Measurements from ENCODE around the gene AFF1. TPM values are rescaled to one million over a fixed set of nuclear protein-coding genes. Genes with fewer than 3 reads are reported as not detected.
A peak's percentile ranks its signal among the peaks of the same experiment; 100 is the strongest.

Gene AFF1
- total RNA-seq, 4 donors from 2014 or later, result 105 to 152 (median 111) TPM

DNA sequence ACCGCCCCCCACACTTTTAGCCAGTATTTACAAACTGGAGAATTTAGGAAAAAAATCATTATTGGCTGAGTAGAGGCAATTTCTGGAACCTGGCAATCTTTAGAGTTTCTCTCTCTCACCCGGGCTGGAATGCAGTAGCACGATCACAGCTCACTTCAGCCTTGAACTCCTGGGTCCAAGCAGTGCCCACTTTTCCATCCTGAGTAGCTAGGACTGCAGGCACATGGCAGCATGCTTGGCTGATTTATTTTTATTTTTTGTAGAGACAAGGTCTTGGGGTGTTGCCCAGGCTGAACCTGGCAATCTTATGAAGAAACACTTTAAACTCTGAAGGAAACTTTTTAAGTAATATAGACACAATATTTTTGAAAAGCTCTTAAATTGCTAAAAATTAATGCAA lies 120.1 kb downstream of the AFF1 start:
- 29 to 42% methylated on average over 3 of the region's 3 CpGs for WGBS, 2 donors
- peaks cover 0 to 100% (median 53%) of the 10 kb centered on the region in 4 donors for H3K4me1 ChIP-seq

DNA sequence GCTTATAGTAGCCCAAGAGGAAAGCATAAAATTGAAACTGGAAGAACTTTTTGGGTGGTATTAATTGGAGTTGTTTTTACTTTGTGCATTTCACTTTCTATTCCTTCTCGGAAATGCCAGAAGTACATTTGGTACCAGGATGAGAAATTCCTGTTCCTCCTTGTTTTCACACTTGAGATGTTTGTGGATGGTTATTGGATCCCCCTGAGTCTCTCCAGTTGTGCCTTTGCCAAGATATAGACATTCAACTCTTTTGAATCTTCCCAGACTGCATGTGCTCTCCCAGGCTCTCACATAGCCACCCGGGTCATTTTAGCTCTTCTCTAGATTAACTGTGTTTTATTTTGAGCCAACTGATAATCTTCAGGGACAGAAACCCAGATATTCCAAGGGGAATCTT lies 120.5 kb downstream of the AFF1 start:
- H3K4me1 ChIP-seq, result peaks cover 0 to 100% (median 51%) of the 10 kb centered on the region in 4 donors

More for the DNA sequence above, 120.1 kb downstream of the AFF1 start:
- Histone ChIP-seq H3K27ac (peak overlapping the region; percentile 19 to 86 (median 65)), H3K4me3 (peak overlapping the region in 2 of 4 donors; percentile 1 to 5), H3K27me3 (no peaks in the 10 kb centered on the region), H3K9me3 (no peaks in the 10 kb centered on the region), H3K36me3 (no peaks in the 10 kb centered on the region)
- no peak for DNase-seq (ENCODE audit: low spot score in 2 of 2)
- no peak for TF ChIP-seq EP300 (IDR thresholded peaks at IDR 0.05)
- TF ChIP-seq POLR2A (IDR thresholded peaks at IDR 0.05), result no peak
- TF ChIP-seq, protein P1, sequence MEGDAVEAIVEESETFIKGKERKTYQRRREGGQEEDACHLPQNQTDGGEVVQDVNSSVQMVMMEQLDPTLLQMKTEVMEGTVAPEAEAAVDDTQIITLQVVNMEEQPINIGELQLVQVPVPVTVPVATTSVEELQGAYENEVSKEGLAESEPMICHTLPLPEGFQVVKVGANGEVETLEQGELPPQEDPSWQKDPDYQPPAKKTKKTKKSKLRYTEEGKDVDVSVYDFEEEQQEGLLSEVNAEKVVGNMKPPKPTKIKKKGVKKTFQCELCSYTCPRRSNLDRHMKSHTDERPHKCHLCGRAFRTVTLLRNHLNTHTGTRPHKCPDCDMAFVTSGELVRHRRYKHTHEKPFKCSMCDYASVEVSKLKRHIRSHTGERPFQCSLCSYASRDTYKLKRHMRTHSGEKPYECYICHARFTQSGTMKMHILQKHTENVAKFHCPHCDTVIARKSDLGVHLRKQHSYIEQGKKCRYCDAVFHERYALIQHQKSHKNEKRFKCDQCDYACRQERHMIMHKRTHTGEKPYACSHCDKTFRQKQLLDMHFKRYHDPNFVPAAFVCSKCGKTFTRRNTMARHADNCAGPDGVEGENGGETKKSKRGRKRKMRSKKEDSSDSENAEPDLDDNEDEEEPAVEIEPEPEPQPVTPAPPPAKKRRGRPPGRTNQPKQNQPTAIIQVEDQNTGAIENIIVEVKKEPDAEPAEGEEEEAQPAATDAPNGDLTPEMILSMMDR (IDR thresholded peaks at IDR 0.05), result no peak

DNA sequence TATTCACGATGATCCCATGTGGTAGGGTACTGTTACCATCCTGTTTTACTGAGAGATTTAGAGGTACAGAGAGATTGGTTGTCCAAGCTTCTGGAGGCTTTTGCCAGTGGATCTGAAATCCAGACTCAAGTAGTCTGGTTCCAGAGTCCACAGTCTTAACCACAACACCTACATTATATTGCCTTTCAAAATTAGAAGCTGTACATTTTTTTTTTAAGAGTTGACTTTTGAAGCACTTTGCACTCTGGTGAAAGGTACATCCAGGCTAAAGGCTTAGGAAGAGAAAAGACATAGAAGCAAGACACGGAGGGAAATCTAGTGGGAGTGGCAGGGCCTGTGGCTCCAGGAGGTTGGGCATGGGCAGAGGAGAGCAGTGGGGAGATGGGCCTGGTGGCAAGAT lies 122.1 kb downstream of the AFF1 start:
- H3K9me3 ChIP-seq, result no peaks in the 10 kb centered on the region
- H3K4me3 ChIP-seq, result no peak overlapping the region
- H3K36me3 ChIP-seq, result no peaks in the 10 kb centered on the region
- 89 to 90% methylated on average over 2 of the region's 2 CpGs for WGBS, 2 donors
- peaks cover 0 to 97% (median 45%) of the 10 kb centered on the region in 4 donors for H3K4me1 ChIP-seq
- DNase-seq (ENCODE audit: low spot score in 2 of 2), result no peak
- peak overlapping the region in 3 of 4 donors; percentile 1 to 86 (median 79) for H3K27ac ChIP-seq
- no peaks in the 10 kb centered on the region for H3K27me3 ChIP-seq
- TF ChIP-seq EP300 (IDR thresholded peaks at IDR 0.05) (no peak), POLR2A (IDR thresholded peaks at IDR 0.05) (no peak)
- TF ChIP-seq, protein P1 (IDR thresholded peaks at IDR 0.05), result no peak

More for the DNA sequence above, 120.5 kb downstream of the AFF1 start:
- Histone ChIP-seq H3K4me3 (peak overlapping the region in 2 of 4 donors; percentile 1 to 5), H3K36me3 (no peaks in the 10 kb centered on the region), H3K27me3 (no peaks in the 10 kb centered on the region), H3K27ac (peak overlapping the region; percentile 19 to 86 (median 60)), H3K9me3 (no peaks in the 10 kb centered on the region)
- TF ChIP-seq, protein P1 (IDR thresholded peaks at IDR 0.05), result no peak
- peak; percentile 44 to 64 for TF ChIP-seq EP300 (IDR thresholded peaks at IDR 0.05)
- 31 to 39% methylated on average over 2 of the region's 2 CpGs for WGBS, 2 donors
- DNase-seq (ENCODE audit: low spot score in 2 of 2), result no peak

DNA sequence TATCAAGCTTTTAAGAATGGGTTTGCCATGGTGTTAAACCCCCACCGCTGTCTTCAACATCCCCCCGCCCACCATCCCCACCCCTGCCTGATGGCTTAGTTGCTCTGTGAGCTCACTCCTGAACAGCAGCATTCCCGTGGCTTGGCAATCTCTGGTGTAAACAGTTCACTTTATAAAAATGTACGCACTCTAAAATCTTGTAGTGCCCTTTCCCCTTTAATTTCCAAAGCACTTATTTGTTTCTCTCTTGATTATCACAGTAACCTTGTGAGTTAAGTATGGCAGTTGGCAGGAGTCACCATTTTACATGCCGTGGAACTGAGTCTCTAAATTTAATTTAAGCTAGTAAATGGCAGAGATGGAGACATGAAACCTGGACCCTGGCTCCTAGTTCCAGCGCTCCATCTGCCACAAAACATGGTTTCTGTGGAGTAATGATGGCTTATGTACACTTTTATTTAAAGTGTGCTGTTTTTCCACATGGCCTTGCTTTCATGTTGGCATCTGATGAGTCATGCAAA lies 123.1 kb downstream of the AFF1 start:
- no peak for DNase-seq (ENCODE audit: low spot score in 2 of 2)
- WGBS, 2 donors, result 60 to 63% methylated on average over 6 of the region's 6 CpGs
- peak overlapping the region in 3 of 4 donors; percentile 16 to 86 (median 79) for H3K27ac ChIP-seq
- peaks cover 0 to 87% (median 45%) of the 10 kb centered on the region in 4 donors for H3K4me1 ChIP-seq
- no peaks in the 10 kb centered on the region for H3K36me3 ChIP-seq
- H3K4me3 ChIP-seq, result no peak overlapping the region
- H3K9me3 ChIP-seq, result no peaks in the 10 kb centered on the region
- no peak for TF ChIP-seq EP300 (IDR thresholded peaks at IDR 0.05)
- no peak for TF ChIP-seq POLR2A (IDR thresholded peaks at IDR 0.05)
- TF ChIP-seq, protein P1 (IDR thresholded peaks at IDR 0.05), result no peak
- H3K27me3 ChIP-seq, result no peaks in the 10 kb centered on the region

DNA sequence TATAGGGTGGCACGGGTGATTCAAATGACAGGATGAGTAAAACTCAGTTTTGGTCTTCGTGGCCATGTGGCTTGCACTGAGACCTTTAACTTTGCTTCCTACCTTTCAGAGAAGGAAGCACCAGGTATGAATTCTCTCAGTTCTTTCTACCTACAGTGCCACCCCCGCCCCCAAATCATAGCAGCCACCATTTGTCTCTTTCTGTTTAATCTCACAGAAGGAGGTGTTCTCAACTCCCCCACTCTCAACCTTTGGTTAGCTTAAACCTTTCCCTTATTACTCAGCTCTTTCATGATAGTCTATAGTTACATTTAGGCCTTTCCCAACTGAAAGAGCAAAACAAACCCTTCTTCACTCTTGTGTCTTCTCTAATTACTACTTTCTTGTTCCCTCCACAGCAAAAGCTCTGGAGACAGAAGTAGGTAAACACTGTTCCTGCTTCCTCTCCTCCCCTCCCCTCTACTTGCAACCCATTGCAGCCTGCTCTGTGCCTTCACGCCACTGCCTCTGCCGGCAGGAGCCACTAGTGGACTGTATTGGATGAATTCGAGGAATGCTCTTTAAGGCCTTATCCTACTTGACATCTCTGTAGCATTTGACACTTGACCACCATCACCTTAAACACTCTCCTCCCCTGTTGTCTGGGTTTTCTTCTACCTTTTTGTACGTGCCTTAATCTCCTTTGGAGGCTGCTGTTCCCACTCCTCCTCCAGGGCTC lies 123.7 kb downstream of the AFF1 start:
- WGBS, 2 donors, result 63 to 69% methylated on average over 7 of the region's 7 CpGs
- Histone ChIP-seq H3K4me3 (no peak overlapping the region), H3K27me3 (no peaks in the 10 kb centered on the region), H3K36me3 (no peaks in the 10 kb centered on the region), H3K4me1 (peaks cover 0 to 80% (median 45%) of the 10 kb centered on the region in 4 donors), H3K27ac (peak overlapping the region in 2 of 4 donors; percentile 79 to 86), H3K9me3 (no peaks in the 10 kb centered on the region)
- TF ChIP-seq EP300 (IDR thresholded peaks at IDR 0.05), result no peak
- TF ChIP-seq, protein P1 (IDR thresholded peaks at IDR 0.05), result peak in 1 of 5 experiments; percentile 10
- DNase-seq (ENCODE audit: low spot score in 2 of 2), result no peak
